HEK293 (cell line): ENCODE measurements around the gene SPDYE16.

ENCODE experiments used
- ZEB2 ChIP-seq: fragments of 450-650 bp; formaldehyde crosslinking; IDR thresholded peaks from 2 replicates; pipeline ENCODE4 v1.5.1; 2016; ENCODE audit warnings: missing biosample characterization, missing genetic modification characterization
- TF ChIP-seq, protein P1 (sequence below): fragments of 450-650 bp; formaldehyde crosslinking; IDR thresholded peaks from 2 replicates; pipeline ENCODE4 v1.5.1; 2016; ENCODE audit warnings: missing biosample characterization, missing genetic modification characterization
- TF ChIP-seq, protein P2 (sequence below): fragments of 450-650 bp; formaldehyde crosslinking; IDR thresholded peaks from 2 replicates; pipeline ENCODE4 v1.5.1; 2016; ENCODE audit warnings: missing biosample characterization, missing genetic modification characterization

DNA sequence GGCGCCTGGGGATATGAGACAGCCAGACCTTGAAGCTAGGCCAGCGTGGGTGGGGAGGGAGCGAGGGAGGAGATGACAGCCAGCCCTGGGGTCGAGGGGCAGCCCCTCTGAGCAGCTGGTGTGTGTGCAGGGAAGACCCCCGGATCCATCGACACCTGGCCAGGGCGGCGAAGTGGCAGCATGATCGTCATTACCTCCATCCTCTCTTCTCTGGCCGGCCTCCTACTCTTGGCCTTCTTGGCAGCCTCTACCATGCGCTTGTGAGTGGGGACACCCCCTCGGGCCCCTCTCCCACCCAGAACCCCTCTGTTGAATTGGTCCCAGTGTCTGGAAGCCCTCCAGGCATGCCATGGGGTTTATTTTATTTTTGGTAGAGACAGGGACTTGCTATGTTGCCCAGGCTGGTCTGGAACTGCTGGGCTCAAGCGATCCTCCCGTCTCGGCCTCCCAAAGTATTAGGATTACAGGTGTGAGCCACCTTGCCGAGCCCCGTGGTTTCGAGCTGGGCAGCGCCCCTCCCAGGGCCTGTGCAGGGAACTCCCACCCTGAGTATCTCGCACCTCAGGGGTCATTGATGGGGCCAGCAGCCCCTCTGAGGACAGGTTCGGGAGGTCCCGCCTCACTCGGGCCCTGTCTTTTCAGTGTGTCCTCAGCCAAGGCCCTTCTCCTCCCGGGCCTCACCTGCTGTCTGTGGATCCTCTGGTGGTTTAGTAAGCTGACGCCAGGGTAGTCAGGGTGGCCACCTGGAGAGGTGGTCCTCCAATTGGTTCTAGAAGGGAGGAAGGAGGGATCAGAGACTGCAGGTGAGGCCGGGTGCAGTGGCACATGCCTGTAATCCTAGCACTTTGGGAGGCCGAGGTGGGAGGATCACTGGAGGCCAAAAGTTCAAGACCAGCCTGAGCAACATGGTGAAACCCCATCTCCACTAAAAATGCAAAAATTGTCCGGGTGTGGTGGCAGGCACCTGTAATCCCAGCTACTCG, 29.0 kb downstream of the SPDYE16 start:
- TF ChIP-seq, protein P1, sequence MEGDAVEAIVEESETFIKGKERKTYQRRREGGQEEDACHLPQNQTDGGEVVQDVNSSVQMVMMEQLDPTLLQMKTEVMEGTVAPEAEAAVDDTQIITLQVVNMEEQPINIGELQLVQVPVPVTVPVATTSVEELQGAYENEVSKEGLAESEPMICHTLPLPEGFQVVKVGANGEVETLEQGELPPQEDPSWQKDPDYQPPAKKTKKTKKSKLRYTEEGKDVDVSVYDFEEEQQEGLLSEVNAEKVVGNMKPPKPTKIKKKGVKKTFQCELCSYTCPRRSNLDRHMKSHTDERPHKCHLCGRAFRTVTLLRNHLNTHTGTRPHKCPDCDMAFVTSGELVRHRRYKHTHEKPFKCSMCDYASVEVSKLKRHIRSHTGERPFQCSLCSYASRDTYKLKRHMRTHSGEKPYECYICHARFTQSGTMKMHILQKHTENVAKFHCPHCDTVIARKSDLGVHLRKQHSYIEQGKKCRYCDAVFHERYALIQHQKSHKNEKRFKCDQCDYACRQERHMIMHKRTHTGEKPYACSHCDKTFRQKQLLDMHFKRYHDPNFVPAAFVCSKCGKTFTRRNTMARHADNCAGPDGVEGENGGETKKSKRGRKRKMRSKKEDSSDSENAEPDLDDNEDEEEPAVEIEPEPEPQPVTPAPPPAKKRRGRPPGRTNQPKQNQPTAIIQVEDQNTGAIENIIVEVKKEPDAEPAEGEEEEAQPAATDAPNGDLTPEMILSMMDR, result no peak
- TF ChIP-seq ZEB2 (tag by site-specific recombination), result no peak
- TF ChIP-seq, protein P2, sequence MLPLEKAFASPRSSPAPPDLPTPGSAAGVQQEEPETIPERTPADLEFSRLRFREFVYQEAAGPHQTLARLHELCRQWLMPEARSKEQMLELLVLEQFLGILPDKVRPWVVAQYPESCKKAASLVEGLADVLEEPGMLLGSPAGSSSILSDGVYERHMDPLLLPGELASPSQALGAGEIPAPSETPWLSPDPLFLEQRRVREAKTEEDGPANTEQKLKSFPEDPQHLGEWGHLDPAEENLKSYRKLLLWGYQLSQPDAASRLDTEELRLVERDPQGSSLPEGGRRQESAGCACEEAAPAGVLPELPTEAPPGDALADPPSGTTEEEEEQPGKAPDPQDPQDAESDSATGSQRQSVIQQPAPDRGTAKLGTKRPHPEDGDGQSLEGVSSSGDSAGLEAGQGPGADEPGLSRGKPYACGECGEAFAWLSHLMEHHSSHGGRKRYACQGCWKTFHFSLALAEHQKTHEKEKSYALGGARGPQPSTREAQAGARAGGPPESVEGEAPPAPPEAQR (tag by site-specific recombination), result no peak
